GM18499 (cell line): ENCODE results near the gene GRIN1.

Experiments used
- ATAC-seq: cut with Tn5 transposase; IDR thresholded peaks from one replicate; pipeline ENCODE4 v1.9.1; 2021; ENCODE audit warnings: moderate number of reproducible peaks; ENCODE audit not compliant: insufficient read depth, unreplicated experiment

The GRIN1 gene

GRCh38 chr9:137173796-137174664 is 35.1 kb downstream of the GRIN1 start:
- ATAC-seq, result no peak

- no peak for ATAC-seq
These were observed 35.9 kb downstream of the GRIN1 start for GRCh38 chr9:137174722-137175293.

GRCh38 chr9:137175345-137175961 is 36.5 kb downstream of the GRIN1 start:
- ATAC-seq, result no peak

GRCh38 chr9:137176302-137177182 is 37.6 kb downstream of the GRIN1 start:
- ATAC-seq, result no peak

- ATAC-seq, result no peak
These were observed 39.4 kb downstream of the GRIN1 start for GRCh38 chr9:137178201-137178938.

GRCh38 chr9:137178939-137179630 is 40.1 kb downstream of the GRIN1 start:
- ATAC-seq, result no peak

GRCh38 chr9:137179761-137180160 is 40.8 kb downstream of the GRIN1 start:
- no peak for ATAC-seq

GRCh38 chr9:137180491-137180890 is 41.5 kb downstream of the GRIN1 start:
- no peak for ATAC-seq

- no peak for ATAC-seq
These were observed 42.7 kb downstream of the GRIN1 start for GRCh38 chr9:137181680-137182079.

GRCh38 chr9:137182836-137183235 is 43.9 kb downstream of the GRIN1 start:
- ATAC-seq, result no peak

GRCh38 chr9:137183980-137184595 is 45.1 kb downstream of the GRIN1 start:
- no peak for ATAC-seq

- ATAC-seq, result no peak
These were observed 46.1 kb downstream of the GRIN1 start for GRCh38 chr9:137184881-137185660.

- no peak for ATAC-seq
These were observed 47.0 kb downstream of the GRIN1 start for GRCh38 chr9:137185921-137186320.

GRCh38 chr9:137186385-137186784 is 47.4 kb downstream of the GRIN1 start:
- no peak for ATAC-seq

GRCh38 chr9:137187386-137187785 is 48.4 kb downstream of the GRIN1 start:
- no peak for ATAC-seq

GRCh38 chr9:137188086-137188489 is 49.1 kb downstream of the GRIN1 start:
- no peak for ATAC-seq

- peak; percentile 56 for ATAC-seq
These were observed 49.7 kb downstream of the GRIN1 start, which contains the start of the genes ANAPC2 and SSNA1 for GRCh38 chr9:137188490-137189296. TSS of gene ANAPC2 (minus strand) at chr9:137188560. CDS start at chr9:137188532, 28 bp downstream. TSS of gene SSNA1 (plus strand) at chr9:137188676. CDS start at chr9:137188727, 51 bp downstream.
